ENCODE measurements around the gene TSC1.
"Not testable (repeated sequence)": the region's sequence is repeated elsewhere in the genome, so short reads cannot be mapped to it uniquely, and the experiment has no call there.

Gene TSC1

GRCh38 chr9:132944294-132945185, at the start of gene TSC1:
TSC1 (minus strand) TSS chr9:132944616; CDS start chr9:132928872, 15,744 bp downstream.
- peak; percentile 98 for DNase-seq

- no peak for DNase-seq
Observed at GRCh38 chr9:132993511-132993939, 49.1 kb upstream of the TSC1 start.

GRCh38 chr9:132991351-132992300, 47.2 kb upstream of the TSC1 start:
- no peak for DNase-seq

DNA sequence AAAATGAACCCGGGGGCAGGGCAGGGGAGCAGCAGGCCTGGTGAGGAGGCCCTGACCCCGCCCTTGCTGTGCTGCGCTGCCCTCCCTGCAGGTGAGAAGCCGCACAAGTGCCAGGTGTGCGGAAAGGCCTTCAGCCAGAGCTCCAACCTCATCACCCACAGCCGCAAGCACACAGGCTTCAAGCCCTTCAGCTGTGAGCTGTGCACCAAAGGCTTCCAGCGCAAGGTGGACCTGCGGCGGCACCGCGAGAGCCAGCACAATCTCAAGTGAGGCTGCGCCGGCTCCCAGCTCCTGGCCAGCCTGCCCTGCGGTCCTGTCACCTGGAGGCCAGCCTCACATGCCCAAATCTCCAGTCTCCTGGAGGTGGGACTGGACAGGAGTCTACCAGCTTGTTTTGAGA, 46.4 kb upstream of the TSC1 start:
- DNase-seq: no peak

- not testable (repeated sequence) for DNase-seq
Observed at GRCh38 chr9:132989998-132990557, 45.7 kb upstream of the TSC1 start.

DNA sequence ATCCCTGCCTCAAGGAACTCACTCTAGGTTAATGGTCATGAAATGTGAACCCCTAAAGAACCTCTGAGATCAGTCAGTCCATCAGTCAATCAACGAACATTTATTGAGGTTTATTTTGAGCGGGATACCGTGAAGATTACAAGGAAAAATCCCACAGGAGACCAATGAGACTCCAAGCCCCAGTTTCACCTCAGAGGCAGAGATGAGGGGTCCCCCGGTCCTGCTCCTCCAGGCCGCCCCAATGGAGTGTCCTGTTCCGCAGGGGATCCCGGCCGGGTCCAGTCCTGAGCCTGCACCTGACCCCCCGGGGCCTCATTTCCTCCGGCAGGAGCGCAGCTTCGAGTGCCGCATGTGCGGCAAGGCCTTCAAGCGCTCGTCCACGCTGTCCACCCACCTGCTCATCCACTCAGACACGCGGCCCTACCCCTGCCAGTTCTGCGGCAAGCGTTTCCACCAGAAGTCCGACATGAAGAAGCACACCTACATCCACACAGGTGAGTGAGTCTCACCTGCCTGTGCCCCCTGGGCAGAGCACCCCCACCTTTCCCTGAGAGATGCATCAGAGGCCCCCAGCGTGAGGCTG, 45.1 kb upstream of the TSC1 start:
- DNase-seq: no peak

GRCh38 chr9:132989014-132989310, 44.5 kb upstream of the TSC1 start:
- no peak for DNase-seq

DNA sequence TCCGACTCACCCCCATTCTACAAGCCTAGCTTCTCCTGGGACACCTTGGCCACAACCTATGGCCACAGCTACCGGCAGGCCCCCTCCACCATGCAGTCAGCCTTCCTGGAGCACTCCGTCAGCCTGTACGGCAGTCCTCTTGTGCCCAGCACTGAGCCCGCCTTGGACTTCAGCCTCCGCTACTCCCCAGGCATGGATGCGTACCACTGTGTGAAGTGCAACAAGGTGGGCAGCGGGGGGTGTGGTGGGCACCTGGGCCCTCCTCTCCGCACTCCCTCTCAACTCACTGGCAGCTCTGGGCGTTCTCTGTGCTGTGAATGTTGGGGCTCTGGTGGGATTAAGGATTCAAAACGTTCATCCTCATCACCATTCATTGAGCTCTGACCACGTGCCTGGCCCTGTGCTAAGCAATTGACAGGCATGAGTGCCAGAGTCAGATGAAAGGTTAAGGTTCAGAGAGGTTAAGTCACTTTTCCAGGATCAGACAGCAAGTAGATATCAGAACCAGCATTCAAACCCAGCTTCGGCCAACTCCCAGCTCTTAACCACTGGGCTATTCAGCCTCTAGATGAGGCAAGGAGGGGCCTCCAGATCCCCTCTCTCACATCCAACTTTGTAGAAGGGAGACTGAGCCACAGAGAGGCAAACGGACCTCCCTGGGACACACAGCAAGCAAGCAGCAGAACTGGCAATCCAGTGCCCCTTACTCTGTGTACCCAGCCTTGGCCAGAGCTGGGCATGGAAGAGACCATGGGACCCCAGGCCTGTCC, 44.0 kb upstream of the TSC1 start:
- no peak for DNase-seq

GRCh38 chr9:132986640-132987620, 42.5 kb upstream of the TSC1 start:
- no peak for DNase-seq

- no peak for DNase-seq
Observed at GRCh38 chr9:132986114-132986513, 41.7 kb upstream of the TSC1 start.

- no peak for DNase-seq
Observed at GRCh38 chr9:132985489-132985888, 41.1 kb upstream of the TSC1 start.

DNA sequence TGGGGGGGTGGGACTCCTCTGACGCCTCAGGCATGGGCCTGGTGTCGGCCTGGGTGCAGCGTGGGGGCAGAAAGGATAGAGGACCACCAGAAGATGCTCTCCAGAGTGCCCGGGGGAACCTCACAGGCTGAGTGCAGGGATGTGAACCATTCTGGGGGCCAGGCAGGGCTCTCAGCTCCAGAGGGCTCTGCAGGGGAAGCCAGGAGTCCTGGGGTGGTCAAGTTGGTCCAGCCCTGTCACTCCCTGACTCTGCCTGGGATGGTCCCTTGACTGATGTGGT, 40.6 kb upstream of the TSC1 start:
- no peak for DNase-seq

DNA sequence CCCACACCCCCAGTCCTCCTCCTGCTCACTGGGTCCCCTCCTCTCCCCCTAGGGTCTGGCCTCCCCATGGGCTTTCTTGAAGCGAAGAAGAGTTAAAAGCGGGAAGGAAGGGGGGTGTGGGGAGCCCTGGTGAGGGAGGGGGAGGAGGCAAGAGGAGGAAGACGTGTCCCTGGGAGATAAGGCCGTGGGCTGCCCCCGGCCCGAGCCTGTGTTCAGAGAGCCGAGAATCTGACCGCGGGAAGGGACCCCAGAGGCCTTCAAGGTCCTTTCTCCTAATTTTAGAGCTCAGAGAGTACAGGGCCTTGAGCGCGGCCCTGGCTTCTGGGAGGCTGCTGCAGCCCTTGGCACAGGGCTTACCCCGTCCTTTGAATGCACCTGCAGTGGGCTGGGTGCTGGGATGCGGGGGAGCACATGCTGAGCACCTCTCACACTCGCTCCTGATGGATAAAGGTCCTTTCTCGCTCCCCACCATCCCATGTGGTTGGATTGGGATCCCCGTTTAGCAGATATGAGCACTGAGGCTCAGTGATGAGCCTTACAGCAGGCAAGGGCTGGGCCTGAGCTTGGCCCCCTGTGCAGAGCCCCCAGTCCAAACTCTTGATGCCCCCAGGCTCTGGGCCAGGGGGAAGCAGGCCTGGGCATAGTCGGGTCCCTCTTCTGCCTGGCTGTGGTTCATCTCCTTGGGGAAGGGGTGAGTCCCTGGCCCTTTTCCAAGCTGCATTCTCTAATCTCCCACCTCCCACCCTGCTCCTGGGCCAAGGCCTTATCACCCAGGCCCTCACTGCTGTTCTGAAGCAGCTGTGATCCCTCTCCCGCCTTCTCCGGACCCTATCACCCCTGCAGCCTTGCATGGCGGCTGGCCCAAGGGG, 40.0 kb upstream of the TSC1 start:
- no peak for DNase-seq

DNA sequence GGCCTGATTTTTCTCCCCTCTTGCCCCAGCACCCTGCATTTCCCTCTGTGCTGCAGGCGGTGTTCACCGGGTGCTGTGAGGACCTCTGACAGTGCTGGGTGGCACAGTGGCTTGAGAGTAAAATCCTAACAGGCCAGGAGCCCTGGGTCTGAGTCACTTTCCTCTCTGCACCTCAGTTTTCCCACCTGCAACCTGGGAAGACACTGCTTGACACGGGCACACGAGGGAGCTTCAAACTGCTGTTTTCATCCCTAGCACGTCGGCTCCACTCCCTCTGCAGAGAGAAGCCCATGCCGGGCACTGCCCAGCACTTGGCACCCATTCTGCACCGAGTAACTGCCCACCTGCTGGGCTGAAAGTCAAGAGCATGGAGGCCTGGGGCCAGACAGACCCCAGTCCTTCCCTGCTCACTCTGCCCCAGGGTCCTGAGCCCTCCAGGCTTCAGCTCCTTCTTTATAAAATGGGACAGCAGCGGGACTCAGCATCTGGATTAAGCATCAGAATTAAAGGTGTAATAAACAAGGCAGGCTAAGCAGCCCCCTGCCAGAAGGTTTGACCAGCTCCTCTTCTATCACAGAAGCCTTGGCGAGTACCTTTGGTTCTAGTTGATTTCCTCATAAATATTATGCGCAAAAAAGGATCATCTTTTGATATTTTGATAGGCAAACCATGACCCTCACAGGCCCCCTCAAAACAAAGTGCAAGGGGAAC, 39.2 kb upstream of the TSC1 start:
- no peak for DNase-seq

- DNase-seq: no peak
Observed at GRCh38 chr9:132982458-132982857, 38.0 kb upstream of the TSC1 start.

DNA sequence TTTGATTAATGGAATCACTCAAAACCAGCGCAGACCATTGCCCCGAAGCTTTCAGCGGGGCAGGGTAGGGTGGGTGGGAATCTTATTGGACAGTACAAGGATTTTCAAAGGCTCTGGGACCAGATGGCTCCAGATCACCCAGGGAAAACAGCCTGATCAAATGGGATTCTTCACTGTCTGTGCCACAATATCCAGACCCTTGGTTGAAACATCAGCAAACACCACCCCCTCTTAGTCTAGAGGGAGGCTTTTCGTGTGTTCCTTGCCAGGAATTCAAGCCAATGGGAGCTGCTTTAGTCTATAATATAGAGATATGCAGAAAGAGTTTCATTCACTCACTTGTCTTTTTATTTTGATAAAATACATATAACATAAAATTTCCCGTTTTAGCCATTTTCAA, 35.7 kb upstream of the TSC1 start:
- DNase-seq: no peak

GRCh38 chr9:132978451-132979131, 34.2 kb upstream of the TSC1 start, which contains the start of gene GFI1B:
GFI1B (plus strand) TSS chr9:132978694; CDS start chr9:132986679, 7,985 bp downstream.
- no peak for DNase-seq

DNA sequence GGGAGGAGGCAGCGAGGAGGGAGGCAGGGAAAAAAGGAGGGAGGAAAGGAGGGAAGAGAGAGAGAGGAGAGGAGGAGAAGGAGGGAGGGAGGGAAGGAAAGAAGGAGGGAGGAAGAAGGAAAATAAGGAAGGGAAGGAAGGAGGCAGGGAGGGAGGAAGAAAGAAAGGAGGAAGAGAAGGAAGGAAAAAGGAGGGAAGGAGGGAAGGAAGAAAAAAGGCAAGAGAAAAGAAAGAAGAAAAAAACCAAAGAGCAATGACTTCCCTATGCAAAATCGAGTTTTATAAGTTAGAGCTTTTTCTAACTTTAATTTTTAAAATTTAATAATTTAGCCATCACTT, 33.7 kb upstream of the TSC1 start:
- no peak for DNase-seq

GRCh38 chr9:132976571-132976970, 32.2 kb upstream of the TSC1 start:
- DNase-seq: no peak
